ENCODE measurements around the gene DLG2.

DLG2 gene

GRCh38 chr11:85534806-85535205 lies 92.3 kb downstream of the DLG2 start:
- TF ChIP-seq CTCF (IDR thresholded peaks at IDR 0.05; ENCODE audit: insufficient read depth, low read length, missing control alignments), result no peak
- POLR2A ChIA-PET, result no interaction called here
- DNase-seq (ENCODE audit: low read depth, low spot score), result no peak
- CTCF ChIA-PET, result no interaction called here
- no peak overlapping the region for H3K4me3 ChIP-seq (ENCODE audit: low read depth, low read length)

DNA sequence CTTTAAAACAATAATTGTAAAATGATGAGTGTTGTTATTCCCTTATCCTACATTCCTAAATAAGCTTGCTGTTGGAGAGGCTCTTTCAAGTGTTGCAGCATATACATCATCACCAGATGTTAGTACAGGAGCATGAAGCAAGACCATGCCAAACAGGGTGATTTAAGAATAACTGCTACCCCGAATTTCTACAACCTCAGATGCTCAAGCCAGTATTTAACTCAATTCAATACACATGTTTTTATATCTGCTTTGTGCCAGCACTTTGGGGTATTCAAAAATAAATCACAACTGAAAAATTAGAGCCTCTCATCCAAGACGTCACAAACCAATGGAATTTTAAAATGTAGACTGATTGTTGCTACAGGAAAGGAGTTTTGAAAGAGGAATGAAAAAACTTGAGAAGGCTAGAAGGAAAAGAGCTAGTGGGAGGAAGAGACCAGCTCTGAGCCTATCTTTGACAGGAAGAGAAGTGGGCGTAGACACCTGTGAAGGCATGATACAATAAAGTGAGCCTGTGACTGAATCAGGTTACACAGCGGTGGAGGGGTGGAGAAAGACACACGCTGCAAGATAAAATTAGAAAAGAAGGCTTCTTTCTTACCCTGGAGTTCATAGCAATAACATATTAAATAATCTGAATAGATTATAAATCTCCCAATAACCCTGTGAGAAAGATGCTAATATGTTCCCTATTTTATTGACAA lies 95.8 kb downstream of the DLG2 start:
- H3K4me3 ChIP-seq (ENCODE audit: low read depth, low read length), result no peak overlapping the region
- no peak for TF ChIP-seq CTCF (IDR thresholded peaks at IDR 0.05; ENCODE audit: insufficient read depth, low read length, missing control alignments)
- no peak for DNase-seq (ENCODE audit: low read depth, low spot score)
- CTCF ChIA-PET, result no interaction called here
- POLR2A ChIA-PET, result no interaction called here

- no peak overlapping the region for H3K4me3 ChIP-seq (ENCODE audit: low read depth, low read length)
- no peak for DNase-seq (ENCODE audit: low read depth, low spot score)
- no peak for TF ChIP-seq CTCF (IDR thresholded peaks at IDR 0.05; ENCODE audit: insufficient read depth, low read length, missing control alignments)
- POLR2A ChIA-PET, result no interaction called here
- CTCF ChIA-PET, result no interaction called here
Measured at GRCh38 chr11:85530634-85531033, 96.5 kb downstream of the DLG2 start.

- DNase-seq (ENCODE audit: low read depth, low spot score), result no peak
- POLR2A ChIA-PET, result no interaction called here
- no peak for TF ChIP-seq CTCF (IDR thresholded peaks at IDR 0.05; ENCODE audit: insufficient read depth, low read length, missing control alignments)
Measured at GRCh38 chr11:85526564-85526963, 100.6 kb downstream of the DLG2 start.

GRCh38 chr11:85525686-85526085 lies 101.5 kb downstream of the DLG2 start:
- POLR2A ChIA-PET, result no interaction called here
- CTCF ChIA-PET, result no interaction called here
- DNase-seq (ENCODE audit: low read depth, low spot score), result no peak
- H3K4me3 ChIP-seq (ENCODE audit: low read depth, low read length), result no peak overlapping the region
- no peak for TF ChIP-seq CTCF (IDR thresholded peaks at IDR 0.05; ENCODE audit: insufficient read depth, low read length, missing control alignments)

More at GRCh38 chr11:85526564-85526963, 100.6 kb downstream of the DLG2 start:
- H3K4me3 ChIP-seq (ENCODE audit: low read depth, low read length), result no peak overlapping the region
- CTCF ChIA-PET, result no interaction called here

GRCh38 chr11:85517272-85517671 lies 109.9 kb downstream of the DLG2 start:
- no peak for TF ChIP-seq CTCF (IDR thresholded peaks at IDR 0.05; ENCODE audit: insufficient read depth, low read length, missing control alignments)
- ChIA-PET POLR2A (no interaction called here), CTCF (no interaction called here)
- DNase-seq (ENCODE audit: low read depth, low spot score), result no peak
- no peak overlapping the region for H3K4me3 ChIP-seq (ENCODE audit: low read depth, low read length)
